ENCODE measurements around the gene ADAMTSL2. TPM values are rescaled to one million over a fixed set of nuclear protein-coding genes. Genes with fewer than 3 reads are reported as not detected.

The ADAMTSL2 gene
- total and polyA plus RNA-seq, 4 donors: 1.8 to 18.2 (median 7.7) TPM

DNA sequence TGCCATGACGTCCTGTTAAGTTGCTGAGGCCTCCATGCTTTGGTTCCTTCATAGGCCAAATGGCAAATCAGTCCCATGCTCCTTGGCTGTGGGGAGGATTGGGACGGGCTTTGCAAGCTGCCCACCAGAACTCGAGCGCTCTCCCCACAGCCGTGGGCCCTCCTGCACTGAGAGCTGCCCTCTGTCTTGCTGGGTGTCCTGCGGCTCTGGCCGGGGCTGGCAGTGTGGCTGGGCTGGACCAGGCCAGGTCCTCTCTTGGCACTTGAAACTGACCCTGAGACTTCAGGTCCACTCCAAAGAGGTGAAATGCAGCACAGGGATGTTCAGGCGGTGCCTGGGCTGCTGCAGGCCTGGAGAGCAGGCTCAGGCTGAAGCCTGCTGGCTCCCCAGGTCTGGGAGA, 16.8 kb upstream of the ADAMTSL2 start:
- 90% methylated on average over 8 of the region's 8 CpGs for WGBS
- no peak overlapping the region for H3K27ac ChIP-seq (ENCODE audit: low read depth in 1 of 2, low read length in 2 of 2)
- DNase-seq (ENCODE audit: low spot score): no peak
- peaks cover 12 to 30% (median 21%) of the 10 kb centered on the region in 4 donors for H3K4me1 ChIP-seq (ENCODE audit: control insufficient read depth in 4 of 4, insufficient read depth in 4 of 4, low read length in 3 of 4)
- no peak overlapping the region for H3K9ac ChIP-seq (ENCODE audit: low read depth in 1 of 2, low read length in 2 of 2)
- H3K9me3 ChIP-seq (ENCODE audit: control insufficient read depth in 4 of 4, low read length in 3 of 4): no peaks in the 10 kb centered on the region
- no peak overlapping the region for H3K4me3 ChIP-seq (ENCODE audit: low read depth in 1 of 3, low read length in 3 of 3)
- no peak for TF ChIP-seq EGR1 (IDR thresholded peaks at IDR 0.05; ENCODE audit: low read depth in 2 of 2)
- no peaks in the 10 kb centered on the region for H3K36me3 ChIP-seq (ENCODE audit: control insufficient read depth in 4 of 4, insufficient read depth in 3 of 4, low read depth in 1 of 4, low read length in 3 of 4)
- H3K27me3 ChIP-seq (ENCODE audit: control insufficient read depth in 4 of 4, insufficient read depth in 4 of 4, low read length in 3 of 4): no peaks in the 10 kb centered on the region

DNA sequence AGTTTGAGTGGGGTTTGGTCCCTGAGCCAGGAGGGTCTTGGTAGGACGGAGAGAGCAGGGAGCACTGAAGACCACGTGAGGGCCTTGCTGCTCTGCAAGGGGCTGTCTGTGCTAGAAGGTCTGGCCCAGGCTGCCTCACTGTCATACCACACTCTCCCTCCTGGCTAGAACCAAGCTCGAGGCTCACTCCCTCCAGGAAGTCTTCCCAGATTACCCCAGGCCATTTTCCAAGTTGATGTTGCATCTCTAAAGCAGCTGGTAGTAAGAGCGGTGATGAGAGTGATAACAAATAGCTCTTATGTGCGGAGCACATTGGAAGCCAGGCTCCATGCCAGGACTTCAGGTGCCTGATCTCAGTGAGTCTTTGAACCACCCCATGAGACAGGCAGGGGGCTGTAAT, 16.3 kb upstream of the ADAMTSL2 start:
- H3K4me3 ChIP-seq (ENCODE audit: low read depth in 1 of 3, low read length in 3 of 3): no peak overlapping the region
- H3K9me3 ChIP-seq (ENCODE audit: control insufficient read depth in 4 of 4, low read length in 3 of 4): no peaks in the 10 kb centered on the region
- no peaks in the 10 kb centered on the region for H3K36me3 ChIP-seq (ENCODE audit: control insufficient read depth in 4 of 4, insufficient read depth in 3 of 4, low read depth in 1 of 4, low read length in 3 of 4)
- H3K9ac ChIP-seq (ENCODE audit: low read depth in 1 of 2, low read length in 2 of 2): no peak overlapping the region
- no peak for DNase-seq (ENCODE audit: low spot score)
- H3K27ac ChIP-seq (ENCODE audit: low read depth in 1 of 2, low read length in 2 of 2): no peak overlapping the region
- H3K4me1 ChIP-seq (ENCODE audit: control insufficient read depth in 4 of 4, insufficient read depth in 4 of 4, low read length in 3 of 4): peaks cover 12 to 32% (median 21%) of the 10 kb centered on the region in 4 donors
- 91% methylated on average over 5 of the region's 5 CpGs for WGBS
- H3K27me3 ChIP-seq (ENCODE audit: control insufficient read depth in 4 of 4, insufficient read depth in 4 of 4, low read length in 3 of 4): no peaks in the 10 kb centered on the region
- TF ChIP-seq ATF3 (IDR thresholded peaks at IDR 0.05) (no peak), HNF4G (IDR thresholded peaks at IDR 0.05) (no peak), FOXA1 (IDR thresholded peaks at IDR 0.05) (no peak), RXRA (IDR thresholded peaks at IDR 0.05) (no peak), HNF4A (conservative IDR thresholded peaks at IDR 0.05) (no peak), GABPA (IDR thresholded peaks at IDR 0.05 in 1 of 2, conservative IDR thresholded peaks at IDR 0.05 in 1 of 2) (no peak), ZBTB33 (IDR thresholded peaks at IDR 0.05) (no peak), SP1 (IDR thresholded peaks at IDR 0.05) (no peak), EGR1 (IDR thresholded peaks at IDR 0.05; ENCODE audit: low read depth in 2 of 2) (no peak)

GRCh38 chr9:133518706-133519449, 15.6 kb upstream of the ADAMTSL2 start:
- Histone ChIP-seq H3K4me1 (ENCODE audit: control insufficient read depth in 4 of 4, insufficient read depth in 4 of 4, low read length in 3 of 4) (peaks cover 12 to 32% (median 21%) of the 10 kb centered on the region in 4 donors), H3K9ac (ENCODE audit: low read depth in 1 of 2, low read length in 2 of 2) (no peak overlapping the region), H3K27ac (ENCODE audit: low read depth in 1 of 2, low read length in 2 of 2) (no peak overlapping the region), H3K36me3 (ENCODE audit: control insufficient read depth in 4 of 4, insufficient read depth in 3 of 4, low read depth in 1 of 4, low read length in 3 of 4) (no peaks in the 10 kb centered on the region), H3K9me3 (ENCODE audit: control insufficient read depth in 4 of 4, low read length in 3 of 4) (no peaks in the 10 kb centered on the region), H3K27me3 (ENCODE audit: control insufficient read depth in 4 of 4, insufficient read depth in 4 of 4, low read length in 3 of 4) (no peaks in the 10 kb centered on the region), H3K4me3 (ENCODE audit: low read depth in 1 of 3, low read length in 3 of 3) (no peak overlapping the region)
- no peak for DNase-seq (ENCODE audit: low spot score)
- WGBS: 95% methylated on average over 27 of the region's 27 CpGs
- TF ChIP-seq FOXA1 (IDR thresholded peaks at IDR 0.05): no peak
- TF ChIP-seq, protein P1, sequence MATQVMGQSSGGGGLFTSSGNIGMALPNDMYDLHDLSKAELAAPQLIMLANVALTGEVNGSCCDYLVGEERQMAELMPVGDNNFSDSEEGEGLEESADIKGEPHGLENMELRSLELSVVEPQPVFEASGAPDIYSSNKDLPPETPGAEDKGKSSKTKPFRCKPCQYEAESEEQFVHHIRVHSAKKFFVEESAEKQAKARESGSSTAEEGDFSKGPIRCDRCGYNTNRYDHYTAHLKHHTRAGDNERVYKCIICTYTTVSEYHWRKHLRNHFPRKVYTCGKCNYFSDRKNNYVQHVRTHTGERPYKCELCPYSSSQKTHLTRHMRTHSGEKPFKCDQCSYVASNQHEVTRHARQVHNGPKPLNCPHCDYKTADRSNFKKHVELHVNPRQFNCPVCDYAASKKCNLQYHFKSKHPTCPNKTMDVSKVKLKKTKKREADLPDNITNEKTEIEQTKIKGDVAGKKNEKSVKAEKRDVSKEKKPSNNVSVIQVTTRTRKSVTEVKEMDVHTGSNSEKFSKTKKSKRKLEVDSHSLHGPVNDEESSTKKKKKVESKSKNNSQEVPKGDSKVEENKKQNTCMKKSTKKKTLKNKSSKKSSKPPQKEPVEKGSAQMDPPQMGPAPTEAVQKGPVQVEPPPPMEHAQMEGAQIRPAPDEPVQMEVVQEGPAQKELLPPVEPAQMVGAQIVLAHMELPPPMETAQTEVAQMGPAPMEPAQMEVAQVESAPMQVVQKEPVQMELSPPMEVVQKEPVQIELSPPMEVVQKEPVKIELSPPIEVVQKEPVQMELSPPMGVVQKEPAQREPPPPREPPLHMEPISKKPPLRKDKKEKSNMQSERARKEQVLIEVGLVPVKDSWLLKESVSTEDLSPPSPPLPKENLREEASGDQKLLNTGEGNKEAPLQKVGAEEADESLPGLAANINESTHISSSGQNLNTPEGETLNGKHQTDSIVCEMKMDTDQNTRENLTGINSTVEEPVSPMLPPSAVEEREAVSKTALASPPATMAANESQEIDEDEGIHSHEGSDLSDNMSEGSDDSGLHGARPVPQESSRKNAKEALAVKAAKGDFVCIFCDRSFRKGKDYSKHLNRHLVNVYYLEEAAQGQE (IDR thresholded peaks at IDR 0.05): no peak
- no peak for TF ChIP-seq ZBTB33 (IDR thresholded peaks at IDR 0.05)
- TF ChIP-seq ATF3 (IDR thresholded peaks at IDR 0.05): no peak
- no peak for TF ChIP-seq JUND (IDR thresholded peaks at IDR 0.05)
